Measurements from ENCODE around the gene JOSD1. TPM values are rescaled to one million over a fixed set of nuclear protein-coding genes. Genes with fewer than 3 reads are reported as not detected.

JOSD1 gene
- total and polyA plus RNA-seq, 2 of the 4 experiments (the other 2 are of a cell fraction): 30.2 to 35.8 TPM

- dilution Hi-C loops (cut with HindIII; ENCODE audit: low sequenced_read_pairs, unreplicated experiment) (no loop called here), in situ Hi-C loops (cut with MboI; ENCODE audit: low sequenced_read_pairs) (no loop called here), intact Hi-C loops (cut with micrococcal nuclease) (no loop called here)
- POLR2A ChIA-PET (ENCODE audit: unreplicated experiment): no interaction called here
- Histone ChIP-seq H2BK20ac (ENCODE audit: low read depth, low read length) (no peak overlapping the region), H4K20me1 (ENCODE audit: insufficient read depth, low read length) (no peaks in the 10 kb centered on the region; the same call in 1 of the 2 replicates), H3K4me3 (ENCODE audit: insufficient read depth, low read depth, low read length) (no peak overlapping the region), H3K4ac (ENCODE audit: low read depth, low read length) (no peak overlapping the region), H3K27ac (ENCODE audit: insufficient read depth, low read length) (no peak overlapping the region), H3K9ac (ENCODE audit: low read depth, low read length) (no peak overlapping the region), H3K4me1 (ENCODE audit: control insufficient read depth, insufficient read depth, low read length) (no peaks in the 10 kb centered on the region), H3K9me3 (ENCODE audit: control insufficient read depth, insufficient read depth, low read length) (no peaks in the 10 kb centered on the region), H3K56ac (ENCODE audit: extremely low read depth, insufficient read depth, low read length) (no peak overlapping the region), H3K23ac (ENCODE audit: low read depth, low read length) (no peak overlapping the region), H2BK120ac (ENCODE audit: low read depth, low read length) (no peak overlapping the region), H2BK15ac (ENCODE audit: low read depth, low read length) (no peak overlapping the region), H4K91ac (ENCODE audit: insufficient read depth, low read depth, low read length) (no peak overlapping the region), H2BK5ac (ENCODE audit: low read depth, low read length, poor library complexity, severe bottlenecking) (no peak overlapping the region), H3K14ac (replicated peaks; ENCODE audit: low read depth, low read length) (no peak overlapping the region), H2AK9ac (replicated peaks; ENCODE audit: low read depth, low read length, poor library complexity) (no peak overlapping the region), H3K9me1 (ENCODE audit: insufficient read depth, low read length) (0 out of 2 replicates have a peak, but pooled peaks cover 3% of the 10 kb centered on the region), H4K8ac (ENCODE audit: low read depth in 2 of 2, low read length in 2 of 2) (no peak overlapping the region), H3K27me3 (ENCODE audit: control insufficient read depth, insufficient read depth, low read length) (no peaks in the 10 kb centered on the region), H3K18ac (ENCODE audit: low read depth, low read length) (no peak overlapping the region), H3K4me2 (ENCODE audit: low read depth, low read length) (no peak overlapping the region), H2AFZ (replicated peaks; ENCODE audit: low read length, poor library complexity) (no peak overlapping the region), H3K79me1 (ENCODE audit: low read depth in 1 of 2, low read length in 2 of 2) (peaks cover 8 to 31% of the 10 kb centered on the region in 2 experiments; a peak in 3 of 4 replicates), H3K36me3 (ENCODE audit: control insufficient read depth, insufficient read depth, low read length) (peaks cover 86% of the 10 kb centered on the region), H4K5ac (ENCODE audit: low read depth, low read length) (no peak overlapping the region), H2AK5ac (ENCODE audit: low read depth, low read length) (no peak overlapping the region)
- CTCF ChIA-PET: no interaction called here
- ATAC-seq (ENCODE audit: low read depth) (no peak), DNase-seq (no peak)
- TF ChIP-seq ELK1 (IDR thresholded peaks at IDR 0.05; ENCODE audit: borderline replicate concordance, low read depth, low read length) (no peak), CTCF (conservative IDR thresholded peaks at IDR 0.05; ENCODE audit: low read depth, low read length) (no peak), RCOR1 (IDR thresholded peaks at IDR 0.05; ENCODE audit: insufficient replicate concordance, low read length) (no peak), RFX5 (IDR thresholded peaks at IDR 0.05; ENCODE audit: low read depth, low read length) (no peak), CEBPB (IDR thresholded peaks at IDR 0.05; ENCODE audit: low read depth, low read length) (no peak), MAFK (IDR thresholded peaks at IDR 0.05; ENCODE audit: low read depth, low read length) (no peak), SMC3 (IDR thresholded peaks at IDR 0.05; ENCODE audit: low read depth, low read length) (no peak), RAD21 (IDR thresholded peaks at IDR 0.05; ENCODE audit: low read length) (no peak), CHD1 (IDR thresholded peaks at IDR 0.05; ENCODE audit: low read depth, low read length) (no peak)
- no TSS peak for BruUV-seq (replicated peaks)
- 100% methylated on average over 4 of the region's 12 CpGs; no CpG with 5 or more reads in 1 of the 2 experiments for whole genome bisulfite sequencing, 2 experiments (ENCODE audit: extremely low coverage in 2 of 2, insufficient read length in 1 of 2)
Observed at GRCh38 chr22:38727123-38727522, 26.4 kb upstream of the JOSD1 start.

Data from IMR-90 (cell line).